NCI-H2227 (cell line): Measurements from ENCODE around the gene TMEM218.
"Not testable (repeated sequence)": the region's sequence is repeated elsewhere in the genome, so short reads cannot be mapped to it uniquely, and the experiment has no call there.

Experiments
- DNase-seq: peaks from one replicate; lab custom pipeline; 2025; ENCODE audit not compliant: unreplicated experiment; lab: John Stamatoyannopoulos, UW

The TMEM218 gene

DNA sequence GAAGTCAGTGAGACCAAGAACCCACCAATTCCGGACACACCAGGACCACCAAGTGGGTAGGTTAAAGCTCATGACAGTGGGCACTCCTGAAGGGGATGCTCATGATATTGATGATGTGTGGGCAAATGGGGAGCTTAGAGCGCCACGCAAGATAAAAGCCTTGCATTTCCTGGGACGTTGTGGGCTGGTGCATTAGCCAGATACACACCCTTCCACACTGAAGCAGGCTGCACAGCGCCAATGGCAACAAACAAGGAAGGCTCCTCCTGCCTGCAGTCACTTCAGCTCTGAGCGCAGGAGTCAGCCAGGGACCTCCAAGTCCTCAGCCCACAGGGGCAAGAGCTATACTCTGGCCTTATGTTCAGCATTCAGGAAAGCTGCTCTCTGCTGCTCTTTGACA is 20.6 kb downstream of the TMEM218 start:
- DNase-seq = no peak

DNA sequence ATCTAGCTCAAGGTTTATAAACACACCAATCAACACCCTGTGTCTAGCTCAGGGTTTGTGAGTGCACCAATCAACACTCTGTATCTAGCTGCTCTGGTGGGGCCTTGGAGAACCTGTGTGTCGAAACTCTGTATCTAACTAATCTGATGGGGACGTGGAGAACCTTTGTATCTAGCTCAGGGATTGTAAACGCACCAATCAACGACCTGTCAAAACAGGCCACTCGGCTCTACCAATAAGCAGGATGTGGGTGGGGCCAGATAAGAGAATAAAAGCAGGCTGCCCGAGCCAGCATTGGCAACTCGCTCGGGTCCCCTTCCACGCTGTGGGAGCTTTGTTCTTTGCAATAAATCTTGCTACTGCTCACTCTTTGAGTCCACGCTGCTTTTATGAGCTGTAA is 21.3 kb downstream of the TMEM218 start:
- not testable (repeated sequence) for DNase-seq

DNA sequence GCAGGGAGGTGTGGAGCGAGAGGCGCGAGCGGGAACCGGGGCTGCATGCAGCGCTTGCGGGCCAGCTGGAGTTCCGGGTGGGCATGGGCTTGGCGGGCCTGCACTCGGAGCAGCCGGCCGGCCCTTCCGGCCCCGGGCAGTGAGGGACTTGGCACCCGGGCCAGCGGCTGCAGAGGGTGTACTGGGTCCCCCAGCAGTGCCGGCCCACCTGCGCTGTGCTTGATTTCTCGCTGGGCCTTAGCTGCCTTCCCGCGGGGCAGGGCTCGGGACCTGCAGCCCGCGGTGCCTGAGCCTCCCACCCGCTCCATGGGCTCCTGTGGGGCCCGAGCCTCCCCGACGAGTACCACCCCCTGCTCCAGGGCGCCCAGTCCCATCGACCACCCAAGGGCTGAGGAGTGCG is 21.9 kb downstream of the TMEM218 start:
- not testable (repeated sequence) for DNase-seq

DNA sequence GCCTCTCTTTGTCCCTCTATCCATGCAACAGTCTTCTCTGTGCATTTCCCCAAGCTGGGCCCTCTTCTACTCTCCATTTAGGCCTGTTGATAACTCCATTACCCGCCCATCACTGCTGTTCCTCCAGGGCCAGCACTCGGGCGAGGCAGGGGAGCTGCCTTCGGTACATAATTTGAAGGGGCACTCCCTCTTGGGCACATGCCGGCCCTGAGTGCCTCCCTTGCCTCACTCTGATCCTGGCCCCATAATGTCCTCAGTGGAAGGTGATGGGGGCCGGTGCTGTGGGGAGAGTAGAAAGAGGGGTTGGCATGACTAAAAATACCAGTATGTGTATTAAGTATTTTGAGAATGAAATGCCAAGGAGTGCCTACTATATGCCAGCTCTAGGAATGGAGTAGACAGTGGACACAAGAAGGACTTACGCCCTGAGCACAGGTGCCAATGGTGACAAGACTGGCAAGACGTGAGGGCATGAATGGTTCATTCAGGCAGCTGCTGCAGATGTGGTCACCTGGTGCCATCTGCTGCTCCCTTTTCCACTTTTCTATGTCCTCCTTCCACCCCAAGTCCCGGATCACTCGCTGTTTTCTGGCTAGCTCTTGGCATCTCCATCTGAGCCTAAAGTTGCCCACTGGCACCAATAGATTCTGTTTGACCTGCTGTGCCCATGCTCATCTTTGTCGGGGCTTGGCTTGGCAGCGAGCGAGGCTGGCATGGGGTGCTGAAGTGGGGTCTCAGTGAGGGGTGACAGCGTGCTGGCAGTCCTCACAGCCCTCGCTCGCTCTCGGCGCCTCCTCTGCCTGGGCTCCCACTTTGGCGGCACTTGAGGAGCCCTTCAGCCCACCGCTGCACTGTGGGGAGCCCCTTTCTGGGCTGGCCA is 22.6 kb downstream of the TMEM218 start:
- no peak for DNase-seq

DNA sequence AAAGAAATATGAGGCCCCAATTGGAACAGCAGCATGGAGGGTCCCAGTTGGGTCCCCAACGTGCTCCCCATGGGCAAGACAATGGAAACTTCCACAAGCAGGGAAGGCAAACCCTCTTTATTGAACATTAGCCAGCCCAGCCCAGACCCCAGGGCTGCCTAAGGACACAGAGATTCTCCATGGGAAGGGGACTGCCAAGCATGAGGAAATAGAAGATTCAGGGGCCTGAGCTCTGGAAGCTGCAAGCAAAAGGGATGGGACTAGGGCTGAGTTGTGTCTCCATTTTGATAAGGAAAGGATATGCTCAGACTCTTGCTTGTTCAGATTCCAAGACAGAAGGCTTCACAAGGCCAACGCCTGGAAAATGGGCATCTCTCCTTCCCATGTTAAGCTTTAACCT is 23.3 kb downstream of the TMEM218 start:
- DNase-seq = no peak

DNA sequence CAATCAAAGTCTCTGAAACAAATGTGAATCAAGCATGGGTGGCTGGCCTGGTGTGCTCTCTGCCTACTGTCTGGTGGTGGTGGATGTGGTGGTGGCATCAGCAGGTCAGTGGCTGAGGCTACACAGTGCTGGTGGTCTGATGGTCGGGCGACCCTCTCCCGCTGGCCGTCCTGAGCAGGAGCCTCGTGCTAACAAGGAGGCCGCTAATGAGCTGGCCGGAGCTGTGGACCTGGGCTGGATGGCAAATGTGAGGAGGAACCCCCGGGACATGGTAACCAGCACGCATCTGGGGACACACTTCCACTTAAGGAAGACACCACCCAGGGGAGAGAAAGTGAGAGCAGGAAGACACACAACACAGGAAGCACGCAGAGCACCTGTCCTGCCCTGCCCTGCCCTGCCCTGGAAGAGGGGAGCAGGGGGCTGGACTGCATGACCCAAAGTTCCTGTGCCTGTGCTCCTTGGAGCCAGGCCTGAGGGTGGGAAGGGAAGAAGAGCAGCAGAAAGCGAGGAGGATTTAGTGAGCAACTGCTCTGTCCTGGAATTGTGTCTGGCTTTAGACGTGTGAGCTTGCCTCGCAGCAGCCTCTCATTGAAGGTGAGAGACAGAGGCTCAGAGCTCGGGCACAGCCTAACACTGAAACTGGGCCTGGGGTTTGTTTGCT is 24.7 kb downstream of the TMEM218 start:
- no peak for DNase-seq

DNA sequence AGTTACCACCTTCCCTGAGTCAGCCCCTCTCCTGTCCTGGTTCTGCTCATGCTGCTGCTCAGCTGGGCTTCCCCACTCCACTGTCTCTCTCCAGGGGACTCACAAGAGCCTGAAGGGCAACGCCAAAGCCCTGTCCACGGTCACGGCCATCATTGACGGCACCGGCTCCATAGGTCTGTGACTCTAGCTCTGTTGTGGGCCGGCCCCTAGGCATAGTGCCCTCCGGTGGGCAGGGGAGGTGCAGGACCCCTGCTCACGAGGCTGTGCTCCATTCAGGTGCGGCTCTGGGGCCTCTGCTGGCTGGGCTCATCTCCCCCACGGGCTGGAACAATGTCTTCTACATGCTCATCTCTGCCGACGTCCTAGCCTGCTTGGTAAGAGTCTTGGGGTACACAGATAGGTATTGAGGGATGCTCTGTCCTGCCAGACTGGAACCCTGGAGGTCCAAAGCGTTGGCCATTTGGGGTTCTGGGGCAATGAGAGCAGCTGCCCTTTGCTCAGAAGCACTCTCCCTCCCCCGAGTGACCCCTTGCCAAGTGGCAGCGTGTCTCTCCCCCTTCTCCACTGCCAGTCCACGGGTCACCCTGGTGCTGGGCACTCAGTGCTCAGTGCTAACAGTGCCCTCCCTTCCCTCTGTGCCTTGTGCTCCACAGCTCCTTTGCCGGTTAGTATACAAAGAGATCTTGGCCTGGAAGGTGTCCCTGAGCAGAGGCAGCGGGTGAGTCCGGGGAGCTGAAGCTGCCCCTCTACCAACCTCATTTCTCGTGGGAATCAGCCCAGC is 25.9 kb downstream of the TMEM218 start:
- DNase-seq = no peak

DNA sequence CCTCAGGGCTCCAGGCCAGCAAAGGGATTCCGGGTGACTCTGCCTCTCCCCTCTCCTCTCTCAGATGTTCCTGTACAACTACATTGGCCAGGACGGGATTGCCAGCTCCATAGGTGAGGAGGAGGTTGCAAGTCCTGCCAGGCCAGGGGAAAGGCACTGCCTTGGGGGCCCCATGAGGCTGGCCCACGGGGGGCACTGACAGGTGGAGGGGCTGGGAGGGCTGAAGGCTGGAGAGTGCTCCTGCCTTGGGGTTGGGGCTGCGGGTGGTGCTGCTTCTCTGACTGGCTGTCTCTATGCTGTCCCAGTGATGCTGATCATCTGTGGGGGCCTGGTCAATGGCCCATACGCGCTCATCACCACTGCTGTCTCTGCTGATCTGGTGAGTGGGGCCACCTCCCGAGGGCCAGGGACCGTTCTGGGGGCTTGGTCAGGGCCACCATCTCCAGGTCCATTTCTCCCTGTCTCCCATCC is 26.6 kb downstream of the TMEM218 start:
- no peak for DNase-seq

DNA sequence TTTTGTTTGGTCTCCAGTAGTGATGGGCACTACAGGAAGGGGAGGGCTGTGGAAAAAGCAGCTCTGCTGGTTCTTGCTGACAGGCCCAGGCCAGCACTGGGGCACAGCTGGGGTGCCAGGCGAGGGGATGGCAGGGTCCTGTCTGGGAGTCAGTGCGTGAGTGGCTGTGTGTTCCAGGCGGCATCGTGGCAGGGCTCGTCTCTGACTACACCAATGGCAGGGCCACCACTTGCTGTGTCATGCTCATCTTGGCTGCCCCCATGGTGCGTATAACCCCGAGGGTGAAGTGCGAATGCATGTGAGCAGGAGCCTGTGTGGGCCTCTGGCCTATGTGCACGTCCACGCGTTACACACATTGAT is 27.4 kb downstream of the TMEM218 start:
- DNase-seq = no peak

DNA sequence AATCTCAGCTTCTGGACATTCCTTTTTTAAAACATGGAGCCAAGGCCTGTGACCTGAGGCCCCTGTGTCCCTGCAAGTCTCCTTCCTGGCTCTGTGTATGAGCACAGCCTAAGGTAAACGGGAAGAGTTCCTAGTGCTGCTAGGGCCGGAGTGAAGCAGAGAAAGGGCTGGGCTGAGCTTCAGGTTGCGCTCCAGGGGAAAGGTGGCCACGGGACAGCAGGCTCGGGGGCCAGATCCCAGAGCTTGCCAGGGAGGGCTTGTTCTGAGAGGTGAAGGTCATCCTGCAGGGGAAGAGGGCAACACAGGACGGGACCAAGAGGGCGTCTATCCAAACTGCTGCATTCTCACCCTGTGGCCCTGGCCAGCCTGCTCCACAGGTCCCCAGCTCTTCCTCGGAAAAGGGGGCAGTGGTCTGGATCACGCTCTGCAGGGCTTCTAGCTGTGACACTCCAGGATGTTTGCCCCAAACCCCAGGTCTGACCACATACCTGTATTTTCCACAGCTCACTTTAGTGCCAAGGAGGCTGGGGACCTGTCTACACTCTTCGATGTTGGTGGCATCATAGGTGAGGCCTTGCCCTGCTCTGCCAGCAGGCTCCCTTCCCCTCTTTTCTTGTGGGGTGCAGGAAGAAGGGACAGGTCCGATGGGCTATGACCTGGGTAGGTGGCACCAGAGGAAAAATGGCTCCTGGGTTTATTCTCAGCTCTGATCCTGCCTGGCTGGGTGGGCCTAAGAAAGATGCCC is 27.9 kb downstream of the TMEM218 start:
- no peak for DNase-seq

DNA sequence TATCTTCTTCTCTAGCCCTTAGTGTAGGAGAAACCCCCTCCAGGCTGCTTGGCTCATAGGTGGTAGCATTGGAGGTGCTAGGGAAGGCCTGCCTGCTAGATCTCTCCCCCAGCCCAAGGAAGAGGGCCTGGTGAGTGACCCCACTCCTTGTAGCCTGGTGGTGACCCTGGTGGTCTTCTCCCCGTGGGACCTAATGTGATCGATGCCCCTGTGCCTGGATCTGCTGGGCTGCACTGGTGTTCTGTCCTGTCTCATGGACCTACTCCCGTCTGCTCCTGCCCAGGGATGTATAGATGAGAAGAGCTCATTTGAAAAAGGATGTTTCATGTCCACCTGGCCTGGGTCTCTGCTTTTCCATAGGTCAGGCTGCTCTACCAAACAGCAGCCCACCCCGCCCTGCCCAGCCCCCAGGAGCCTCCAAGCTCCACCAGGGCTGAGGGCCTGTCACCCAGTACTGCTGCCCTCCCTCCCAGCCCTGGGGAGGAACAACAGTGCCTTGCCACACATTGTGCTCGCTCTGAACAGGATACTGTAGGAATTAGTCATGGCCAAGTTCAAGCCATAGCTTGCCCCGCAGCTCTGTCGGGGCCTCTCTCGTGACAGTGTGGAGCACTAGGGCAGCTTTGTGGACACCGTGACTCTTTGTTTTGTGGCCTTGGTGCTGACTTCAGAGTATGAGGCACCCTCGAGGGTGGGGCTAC is 28.7 kb downstream of the TMEM218 start:
- no peak for DNase-seq

DNA sequence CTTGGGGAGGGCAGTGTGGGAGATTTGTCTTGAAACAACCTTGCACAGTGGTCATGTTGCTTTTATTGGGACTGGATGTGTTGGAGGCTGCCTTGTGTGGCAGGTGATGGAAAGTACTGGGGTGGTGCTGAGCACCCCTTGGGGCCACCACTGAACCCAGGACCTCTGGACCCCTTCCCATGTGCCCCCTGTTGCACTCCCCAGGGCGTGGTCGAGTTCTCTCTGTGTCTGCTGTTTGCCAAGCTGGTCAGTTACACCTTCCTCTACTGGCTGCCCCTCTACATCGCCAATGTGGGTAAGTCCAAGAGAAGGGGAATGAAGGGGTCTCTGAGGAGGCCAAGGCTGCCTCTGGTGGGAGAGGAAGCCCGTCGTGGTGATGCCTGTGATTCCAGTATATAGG is 29.4 kb downstream of the TMEM218 start:
- no peak for DNase-seq

DNA sequence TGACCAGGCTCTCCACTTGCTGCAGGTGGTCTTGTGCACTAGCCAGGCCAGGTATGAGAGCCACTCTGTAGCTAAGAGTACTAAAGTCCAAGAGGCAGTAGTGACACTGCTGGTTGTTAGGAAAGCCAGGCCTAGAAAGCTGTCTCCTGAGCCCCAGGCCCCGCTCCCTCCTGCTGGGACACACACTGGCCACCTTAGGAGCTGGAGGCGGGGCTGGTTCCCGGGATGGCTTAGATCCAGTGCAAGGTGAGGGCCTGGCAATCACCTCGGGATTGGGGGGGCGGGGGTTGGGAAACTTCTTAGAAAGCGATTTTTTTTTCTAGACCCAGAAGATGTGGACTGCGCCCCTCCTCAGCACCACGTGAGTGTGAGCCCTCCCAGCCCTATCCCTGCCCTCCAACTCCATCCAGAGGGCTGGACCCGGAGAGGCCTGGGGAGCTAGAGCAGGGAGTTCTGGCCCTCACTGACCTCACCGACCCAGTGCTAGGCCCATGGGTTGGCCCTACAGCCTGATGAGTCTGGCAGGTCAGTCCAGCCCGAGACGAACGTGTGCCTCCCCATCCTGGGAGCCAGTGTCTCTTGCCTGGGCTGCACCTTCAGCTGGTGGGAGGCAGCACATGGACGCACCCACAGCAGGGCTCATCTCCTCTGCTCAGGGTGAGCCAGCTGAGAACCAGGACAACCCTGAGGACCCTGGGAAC is 30.2 kb downstream of the TMEM218 start:
- DNase-seq = no peak

DNA sequence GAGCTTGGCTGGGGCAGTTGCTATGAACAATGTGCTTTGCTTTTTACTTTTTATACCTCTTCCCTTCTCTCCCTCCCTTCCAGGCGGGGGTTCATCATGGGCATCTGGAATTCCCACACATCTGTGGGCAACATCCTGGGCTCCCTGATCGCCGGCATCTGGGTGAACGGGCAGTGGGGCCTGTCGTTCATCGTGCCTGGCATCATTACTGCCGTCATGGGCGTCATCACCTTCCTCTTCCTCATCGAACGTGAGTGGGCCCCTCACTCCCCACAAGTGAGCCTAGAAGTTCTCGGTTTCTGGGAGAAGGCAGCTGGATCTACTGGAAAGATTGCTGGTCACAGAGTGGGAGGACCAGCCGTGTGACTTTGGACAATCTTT is 30.9 kb downstream of the TMEM218 start:
- DNase-seq = no peak

DNA sequence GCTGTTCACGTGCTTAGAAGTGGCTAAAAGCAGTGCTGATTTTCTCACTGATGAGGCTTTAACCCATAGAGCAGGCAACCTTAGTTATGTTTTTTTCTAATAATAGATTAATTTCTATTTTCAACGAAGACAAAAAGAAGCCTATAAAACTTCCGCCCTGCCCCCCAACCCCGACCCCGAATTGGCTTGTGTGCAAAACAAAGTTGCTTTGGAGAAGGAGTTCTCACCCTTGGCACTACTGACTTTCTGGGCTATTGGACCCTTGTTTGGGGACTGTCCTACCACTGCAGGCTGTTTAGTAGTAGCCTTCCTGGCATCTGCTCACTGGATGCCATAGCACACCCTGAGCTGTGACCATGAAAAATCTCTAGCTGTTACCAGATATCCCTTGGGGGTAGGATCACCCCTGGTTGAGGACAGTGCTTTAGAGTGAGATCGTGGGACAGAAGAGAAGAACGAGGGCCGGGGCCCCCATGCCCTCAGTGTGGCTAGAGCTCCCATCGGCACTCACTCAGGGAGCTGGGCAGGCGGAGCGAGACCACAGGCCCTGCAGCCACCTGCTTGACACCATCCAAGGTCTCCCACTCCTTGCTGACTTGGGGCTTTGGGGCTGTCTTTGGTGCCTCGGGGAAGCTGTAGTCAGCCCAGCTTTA is 31.4 kb downstream of the TMEM218 start:
- DNase-seq = no peak

DNA sequence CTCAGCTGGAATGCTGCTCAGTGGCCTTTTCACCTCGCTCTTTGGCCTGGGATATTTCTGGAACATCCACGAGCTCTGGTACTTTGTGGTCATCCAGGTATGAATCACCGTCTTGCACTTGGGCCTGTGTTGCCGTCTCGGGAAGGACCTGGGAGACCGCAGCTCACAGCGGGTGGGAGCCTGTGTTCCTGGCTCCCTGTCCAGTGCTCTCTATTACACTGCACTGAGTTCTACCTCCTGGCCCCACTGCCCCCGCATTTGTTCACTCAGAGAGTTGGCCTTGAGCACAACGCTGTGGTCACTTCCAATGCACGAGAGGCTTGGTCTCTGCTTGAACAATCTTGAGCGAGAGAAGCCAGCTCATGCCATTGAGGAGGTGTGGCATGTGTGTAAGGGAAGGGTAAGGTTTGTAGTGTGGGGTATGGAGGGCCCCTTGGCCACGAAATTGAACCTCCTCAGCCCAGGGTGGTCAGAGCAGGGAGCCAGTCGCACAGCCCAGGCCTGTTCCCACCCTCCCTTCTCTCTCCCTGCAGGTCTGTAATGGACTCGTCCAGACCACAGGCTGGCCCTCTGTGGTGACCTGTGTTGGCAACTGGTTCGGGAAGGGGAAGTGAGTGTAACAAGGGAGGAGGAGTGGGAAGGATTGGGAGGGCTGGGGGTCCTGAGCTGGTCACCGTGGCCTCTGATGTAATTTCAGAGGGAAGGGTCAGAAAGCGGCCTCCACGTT is 32.1 kb downstream of the TMEM218 start:
- no peak for DNase-seq

DNA sequence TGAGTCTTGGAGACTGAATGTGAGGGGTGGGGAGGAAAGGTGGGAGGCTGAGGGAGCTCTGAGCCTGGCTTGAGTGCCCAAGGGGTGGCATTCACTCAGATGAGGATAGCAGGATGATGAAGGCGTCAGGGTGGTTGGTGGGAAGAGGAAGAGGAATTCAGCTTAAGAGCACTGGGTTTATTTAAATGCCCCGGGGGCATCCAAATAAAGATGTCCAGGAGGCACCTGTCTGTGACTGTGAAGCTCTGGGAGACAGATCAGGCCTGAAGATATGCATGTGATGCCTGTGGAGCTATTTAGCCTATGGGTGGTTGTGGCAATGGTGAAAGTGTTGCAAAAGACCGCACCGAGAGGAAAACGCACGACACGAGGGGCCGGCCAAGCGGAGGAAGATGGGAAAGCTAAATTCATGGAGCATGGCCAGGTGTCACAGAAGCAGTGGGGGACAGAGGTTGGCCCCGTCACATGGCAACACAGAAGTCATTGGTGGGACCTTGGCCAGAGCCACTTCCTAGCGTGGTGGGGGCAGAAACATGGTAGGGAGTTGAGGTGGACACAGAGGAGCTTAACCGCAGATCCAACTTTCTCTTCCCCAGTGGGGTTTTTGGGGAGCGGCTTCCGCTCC is 32.8 kb downstream of the TMEM218 start:
- no peak for DNase-seq

DNA sequence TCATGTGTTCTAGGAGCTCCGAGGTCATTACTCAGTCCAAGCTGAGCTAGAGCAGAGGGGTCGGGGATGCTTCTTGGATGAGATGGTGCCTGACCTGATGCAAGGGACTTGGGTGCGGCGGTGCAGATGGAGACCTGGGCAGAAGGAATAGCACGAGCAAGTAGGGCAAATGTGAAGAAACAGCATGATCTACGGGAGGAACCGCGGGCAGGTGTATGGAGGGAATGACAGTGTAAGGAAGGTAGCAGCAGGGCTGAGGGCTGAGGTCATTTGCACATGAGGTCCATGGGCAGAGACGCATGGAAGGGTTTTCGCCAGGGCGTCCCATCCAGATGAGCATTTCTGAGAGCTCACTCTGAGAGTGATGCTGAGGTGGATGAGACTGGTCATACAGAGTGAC is 33.4 kb downstream of the TMEM218 start:
- no peak for DNase-seq
